GM18873 (cell line): ENCODE data around the gene PLEKHH2.
"Not testable (repeated sequence)": the region's sequence is repeated elsewhere in the genome, so short reads cannot be mapped to it uniquely, and the experiment has no call there.

Experiments used
- ATAC-seq: cut with Tn5 transposase; IDR thresholded peaks from one replicate; pipeline ENCODE4 v1.9.1; 2021; ENCODE audit warnings: mild to moderate bottlenecking, moderate library complexity, moderate number of reproducible peaks; ENCODE audit not compliant: unreplicated experiment, low FRiP score

The PLEKHH2 gene

GRCh38 chr2:43636153-43636552 is 907 bp upstream of the PLEKHH2 start:
- ATAC-seq, result not testable (repeated sequence)

- no peak for ATAC-seq
These were observed 439 bp upstream of the PLEKHH2 start for GRCh38 chr2:43636621-43637020.

GRCh38 chr2:43642363-43642762 is 5.3 kb downstream of the PLEKHH2 start:
- no peak for ATAC-seq

- no peak for ATAC-seq
These were observed 6.6 kb downstream of the PLEKHH2 start for GRCh38 chr2:43643680-43644079.

GRCh38 chr2:43648994-43649701 is 12.1 kb downstream of the PLEKHH2 start:
- no peak for ATAC-seq

- no peak for ATAC-seq
These were observed 16.4 kb downstream of the PLEKHH2 start for GRCh38 chr2:43653506-43653905.

- ATAC-seq, result no peak
These were observed 20.2 kb downstream of the PLEKHH2 start for GRCh38 chr2:43657241-43657640.

GRCh38 chr2:43675646-43676321 is 38.7 kb downstream of the PLEKHH2 start:
- ATAC-seq, result no peak

- ATAC-seq, result no peak
These were observed 39.4 kb downstream of the PLEKHH2 start, which contains the start of gene C1GALT1C1L for GRCh38 chr2:43676322-43677050. Gene C1GALT1C1L (minus strand): TSS chr2:43676429. CDS start chr2:43676322, 107 bp downstream.

- not testable (repeated sequence) for ATAC-seq
These were observed 40.7 kb downstream of the PLEKHH2 start for GRCh38 chr2:43677783-43678182.

- no peak for ATAC-seq
These were observed 48.3 kb downstream of the PLEKHH2 start for GRCh38 chr2:43685357-43685756.

GRCh38 chr2:43689999-43690398 is 52.9 kb downstream of the PLEKHH2 start:
- ATAC-seq, result no peak

GRCh38 chr2:43692428-43692994 is 55.5 kb downstream of the PLEKHH2 start:
- ATAC-seq, result no peak

GRCh38 chr2:43698140-43698539 is 61.1 kb downstream of the PLEKHH2 start:
- ATAC-seq, result not testable (repeated sequence)

- no peak for ATAC-seq
These were observed 62.7 kb downstream of the PLEKHH2 start for GRCh38 chr2:43699761-43700160.

GRCh38 chr2:43701111-43701510 is 64.1 kb downstream of the PLEKHH2 start:
- no peak for ATAC-seq

GRCh38 chr2:43707255-43708015 is 70.4 kb downstream of the PLEKHH2 start:
- no peak for ATAC-seq

- no peak for ATAC-seq
These were observed 71.1 kb downstream of the PLEKHH2 start for GRCh38 chr2:43708178-43708577.

- ATAC-seq, result no peak
These were observed 71.8 kb downstream of the PLEKHH2 start for GRCh38 chr2:43708891-43709290.

GRCh38 chr2:43710866-43711265 is 73.8 kb downstream of the PLEKHH2 start:
- ATAC-seq, result no peak
